ENCODE results near the gene TSC1. TPM values are rescaled to one million over a fixed set of nuclear protein-coding genes. Genes with fewer than 3 reads are reported as not detected.

Gene TSC1
- polyA plus RNA-seq, 10 donors, result 22.9 to 41.6 (median 29.4) TPM

Other genes with a start within 250 kb of the TSC1 start
- gene AK8, start 66.3 kb downstream of the TSC1 start, polyA plus RNA-seq (ENCODE audit: insufficient read length in 10 of 10), result 1 to 10 TPM in 1 of 10 donors, under 1 TPM in 9; 0.31 to 1.2 (median 0.48) TPM
- 1 to 10 TPM; 2.0 to 4.0 (median 2.7) TPM for gene SPACA9, start 65.7 kb downstream of the TSC1 start, polyA plus RNA-seq (ENCODE audit: insufficient read length in 10 of 10)
- under 1 TPM; 0.24 to 0.69 (median 0.54) TPM for gene GFI1B, start 34.1 kb upstream of the TSC1 start, polyA plus RNA-seq (ENCODE audit: insufficient read length in 10 of 10)
- gene GTF3C5, start 86.4 kb upstream of the TSC1 start, polyA plus RNA-seq (ENCODE audit: insufficient read length in 10 of 10), result 10 to 100 TPM; 34.4 to 55.4 (median 46.3) TPM
- 1 to 10 TPM; 1.1 to 2.4 (median 1.6) TPM for gene CEL, start 117.4 kb upstream of the TSC1 start, polyA plus RNA-seq (ENCODE audit: insufficient read length in 10 of 10)
- gene RALGDS, start 176.6 kb upstream of the TSC1 start, polyA plus RNA-seq (ENCODE audit: insufficient read length in 10 of 10), result 10 to 100 TPM; 39.8 to 59.2 (median 47.4) TPM
- 1 to 10 TPM; 2.5 to 5.9 (median 3.9) TPM for gene GBGT1, start 219.3 kb upstream of the TSC1 start, polyA plus RNA-seq (ENCODE audit: insufficient read length in 10 of 10)